ENCODE results near the gene SND1. TPM values are rescaled to one million over a fixed set of nuclear protein-coding genes. Genes with fewer than 3 reads are reported as not detected.

The SND1 gene
- total and polyA plus RNA-seq, 2 donors (not counting 3 experiments of a cell fraction or from before 2014, with no cell fraction given) = 116 to 249 TPM

- Histone ChIP-seq H3K27me3 (ENCODE audit: control insufficient read depth in 2 of 2, insufficient read depth in 2 of 2, low read length in 2 of 2) (peaks cover 7 to 17% of the 10 kb centered on the region in 2 experiments), H2AFZ (ENCODE audit: low read depth, low read length) (no peak overlapping the region), H3K79me2 (ENCODE audit: control insufficient read depth, insufficient read depth, low read length) (no peaks in the 10 kb centered on the region), H3K4me1 (ENCODE audit: control insufficient read depth, extremely low read depth, insufficient read depth, low read length) (peaks cover 22% of the 10 kb centered on the region), H3K4me3 (replicated peaks in 1 of 3; ENCODE audit: insufficient read depth in 1 of 3, low read depth in 1 of 3, low read length in 3 of 3) (no peak overlapping the region), H3K9ac (replicated peaks; ENCODE audit: extremely low read depth, insufficient read depth, low read length) (no peak overlapping the region), H3K9me3 (replicated peaks; ENCODE audit: control insufficient read depth, insufficient read depth, low read length) (no peaks in the 10 kb centered on the region), H3K36me3 (ENCODE audit: control insufficient read depth in 2 of 2, extremely low read depth in 1 of 2, insufficient read depth in 2 of 2, low read length in 2 of 2) (no peaks in the 10 kb centered on the region), H4K20me1 (replicated peaks; ENCODE audit: control insufficient read depth, extremely low read depth, insufficient read depth, low read length) (no peaks in the 10 kb centered on the region), H3K4me2 (ENCODE audit: insufficient read depth, low read length) (no peak overlapping the region), H3K27ac (ENCODE audit: insufficient read depth, low read depth, low read length) (no peak overlapping the region), H3K9me1 (replicated peaks; ENCODE audit: control insufficient read depth, extremely low read depth, insufficient read depth, low read length) (no peaks in the 10 kb centered on the region)
- intact Hi-C loops (cut with micrococcal nuclease) (no loop called here), dilution Hi-C loops (cut with MboI; ENCODE audit: extremely low pct_ligation_motif_present, low sequenced_read_pairs) (no loop called here)
- CTCF ChIA-PET = no interaction called here
- no TSS peak for BruUV-seq (replicated peaks)
- no peak for DNase-seq (ENCODE audit: low read depth, low spot score)
- POLR2A ChIA-PET = no interaction called here
- TF ChIP-seq GATA2 (IDR thresholded peaks at IDR 0.05; ENCODE audit: insufficient read depth, insufficient read length, low read depth, low read length) (no peak), JUN (IDR thresholded peaks at IDR 0.05; ENCODE audit: borderline replicate concordance, insufficient read depth, insufficient read length, low read depth) (no peak), POLR2A (IDR thresholded peaks at IDR 0.05; ENCODE audit: low read depth, low read length) (no peak), EZH2 (IDR thresholded peaks at IDR 0.05; ENCODE audit: borderline replicate concordance, low read depth, low read length, severe bottlenecking) (no peak), POLR2AphosphoS5 (IDR thresholded peaks at IDR 0.05; ENCODE audit: insufficient read depth, low read depth, low read length) (no peak), CTCF (IDR thresholded peaks at IDR 0.05; ENCODE audit: extremely low read depth in 1 of 2, insufficient read depth in 1 of 2, low read depth in 1 of 2, low read length in 2 of 2) (no peak), FOS (IDR thresholded peaks at IDR 0.05; ENCODE audit: borderline replicate concordance, insufficient read depth, low read length) (no peak), MYC (IDR thresholded peaks at IDR 0.05; ENCODE audit: low read depth, low read length) (no peak), MAX (IDR thresholded peaks at IDR 0.05; ENCODE audit: insufficient read depth, insufficient read length) (no peak)
- no peak for FAIRE-seq
These were observed 477.4 kb downstream of the SND1 start for GRCh38 chr7:128129224-128129864.

All from endothelial cell of umbilical vein (primary cell).